GM19463 (cell line): Measurements from ENCODE around the gene SEMA3A.
"Not testable (repeated sequence)": the region's sequence is repeated elsewhere in the genome, so short reads cannot be mapped to it uniquely, and the experiment has no call there.

Experiments
- ATAC-seq: cut with Tn5 transposase; IDR thresholded peaks from one replicate; pipeline ENCODE4 v1.9.1; 2021; ENCODE audit warnings: mild to moderate bottlenecking, moderate library complexity; ENCODE audit not compliant: unreplicated experiment

SEMA3A gene

GRCh38 chr7:84194484-84195271 lies at the start of gene SEMA3A:
Gene SEMA3A, minus strand, starts transcription at chr7:84194789. Its CDS starts 203 bp downstream, at chr7:84194586.
- peak; percentile 43 for ATAC-seq

DNA sequence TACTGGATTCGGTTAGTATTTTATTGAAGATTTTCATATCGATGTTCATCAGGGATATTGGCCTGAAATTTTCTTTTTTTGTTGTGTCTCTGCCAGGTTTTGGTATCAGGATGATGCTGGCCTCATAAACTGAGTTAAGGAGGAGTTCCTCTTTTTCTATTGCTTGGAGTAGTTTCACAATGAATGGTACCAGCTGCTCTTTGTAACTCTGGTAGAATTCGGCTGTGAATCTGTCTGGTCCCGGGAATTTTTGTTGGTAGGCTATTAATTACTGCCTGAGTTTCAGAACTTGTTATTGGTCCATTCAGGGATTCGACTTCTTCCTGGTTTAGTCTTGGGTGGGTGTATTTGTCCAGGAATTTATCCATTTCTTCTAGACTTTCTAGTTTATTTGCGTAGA lies 48.4 kb upstream of the SEMA3A start:
- not testable (repeated sequence) for ATAC-seq

DNA sequence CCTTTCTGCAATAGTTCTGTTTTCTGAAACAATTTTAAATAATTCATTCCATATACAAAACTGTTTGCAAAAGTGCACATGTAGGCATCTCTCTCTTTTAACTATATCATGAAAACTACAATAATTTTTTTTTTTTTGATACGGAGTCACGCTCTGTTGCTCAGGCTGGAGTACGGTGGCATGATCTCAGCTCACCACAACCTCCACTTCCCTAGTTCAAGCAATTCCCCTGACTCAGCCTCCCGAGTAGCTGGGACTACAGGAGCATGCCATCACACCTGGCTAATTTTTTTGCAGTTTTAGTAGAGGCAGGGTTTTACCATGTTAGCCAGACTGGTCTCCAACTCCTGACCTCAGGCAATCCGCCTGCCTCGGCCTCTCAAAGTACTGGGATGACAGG lies 44.0 kb upstream of the SEMA3A start:
- ATAC-seq = no peak

DNA sequence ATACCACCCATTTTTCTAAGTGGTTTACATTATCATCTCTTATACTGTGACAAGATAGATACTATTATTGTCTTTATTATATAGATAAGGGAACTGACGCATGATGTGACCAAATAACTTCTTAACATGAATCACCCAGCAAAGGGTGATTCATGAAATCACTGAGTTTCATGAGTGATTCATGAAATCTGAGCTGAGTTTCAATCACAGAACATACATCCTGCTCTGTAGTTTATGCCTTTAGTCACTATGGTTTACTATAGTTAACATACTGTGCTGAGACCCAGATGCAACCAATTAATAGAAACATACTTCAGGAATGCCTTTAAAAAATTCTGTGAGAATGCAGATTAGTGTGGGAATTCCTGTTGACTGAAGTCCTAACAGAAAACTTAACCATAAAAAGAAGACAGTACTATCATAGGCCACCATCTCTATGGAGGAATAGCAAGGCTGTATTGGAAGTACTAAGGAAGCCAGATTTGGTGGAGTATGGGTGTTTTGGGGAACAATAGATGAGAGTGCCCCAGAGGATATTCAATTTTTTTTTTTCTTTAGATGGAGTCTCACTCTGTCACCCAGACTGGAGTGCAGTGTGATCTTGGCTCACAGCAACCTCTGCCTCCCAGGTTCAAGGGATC lies 43.1 kb upstream of the SEMA3A start:
- peak; percentile 55 for ATAC-seq

DNA sequence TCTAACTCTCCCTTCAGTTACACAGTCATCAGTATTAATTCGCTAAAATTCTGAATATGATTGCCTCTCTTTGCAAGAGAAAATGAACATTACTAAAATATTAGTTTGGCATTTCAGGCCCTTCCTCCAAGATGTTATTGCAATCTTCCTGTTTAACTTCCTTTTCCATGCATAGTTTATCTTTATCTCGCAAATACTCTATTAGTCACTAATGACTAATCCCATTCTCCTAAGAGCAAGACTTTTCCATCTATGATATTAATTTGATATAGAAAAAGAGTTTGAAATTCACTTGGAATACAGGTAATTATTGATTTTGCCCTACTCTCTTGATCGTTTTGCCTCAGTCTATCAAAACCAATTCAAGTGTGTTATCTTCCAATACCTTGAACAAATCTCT lies 41.8 kb upstream of the SEMA3A start:
- ATAC-seq = no peak

DNA sequence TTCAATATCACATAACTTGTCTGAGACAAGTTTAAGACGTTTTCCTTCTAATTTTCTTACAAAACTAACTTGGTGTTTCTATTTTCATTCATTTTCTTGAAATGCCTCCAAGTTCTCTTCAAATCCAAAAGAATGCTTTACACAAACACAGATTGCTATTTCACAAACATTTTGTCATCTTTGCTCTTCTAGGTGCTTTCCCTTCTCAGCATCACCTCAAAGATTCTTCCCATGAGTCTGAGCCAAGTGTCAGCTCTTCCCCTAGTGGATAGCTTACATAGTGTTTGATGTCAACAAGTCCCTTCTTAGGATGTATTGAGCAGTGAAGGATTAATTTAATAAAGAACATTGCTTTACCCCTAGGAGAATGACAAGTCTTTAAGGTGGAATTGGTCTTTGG lies 38.1 kb upstream of the SEMA3A start:
- ATAC-seq = no peak

DNA sequence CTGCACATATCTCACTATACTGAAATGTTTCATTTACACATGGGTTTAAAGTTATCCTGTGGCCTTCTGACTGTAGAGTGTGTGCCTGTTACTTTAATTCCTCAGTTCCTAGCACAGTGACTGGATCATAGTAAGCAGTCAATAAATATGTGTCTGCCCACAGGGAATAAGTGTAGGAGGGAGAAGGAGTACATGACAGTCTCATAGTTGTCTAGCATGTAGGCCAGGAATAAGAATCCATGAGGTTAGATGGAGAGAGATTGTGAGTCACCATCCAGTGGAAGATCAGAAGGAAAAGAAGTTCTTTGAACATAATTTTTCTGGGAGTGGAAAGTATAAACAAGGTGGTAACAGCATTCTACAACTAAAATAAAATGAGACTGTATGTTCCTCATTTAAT lies 36.6 kb upstream of the SEMA3A start:
- no peak for ATAC-seq

- no peak for ATAC-seq
These were observed 35.9 kb upstream of the SEMA3A start for GRCh38 chr7:84230491-84230890.

DNA sequence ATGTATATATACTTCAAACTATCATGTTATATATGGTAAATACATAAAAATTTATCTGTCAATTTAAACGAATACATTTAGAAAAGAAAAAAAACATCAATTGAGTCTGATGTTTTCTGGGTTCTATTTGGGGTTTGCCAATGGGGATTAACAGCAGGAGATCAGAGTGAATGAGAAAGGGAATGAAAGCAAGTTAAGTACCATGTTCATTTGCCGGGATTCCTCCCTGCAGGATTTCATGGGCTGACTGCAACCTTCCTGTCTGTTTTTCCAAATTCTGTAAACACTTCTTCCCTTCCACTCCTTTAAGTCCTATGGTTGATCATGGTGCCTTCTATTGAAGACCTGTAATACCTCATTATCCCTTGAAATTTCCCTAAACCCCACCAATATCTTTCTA lies 33.9 kb upstream of the SEMA3A start:
- ATAC-seq = no peak

- no peak for ATAC-seq
These were observed 32.2 kb upstream of the SEMA3A start for GRCh38 chr7:84226759-84227158.

DNA sequence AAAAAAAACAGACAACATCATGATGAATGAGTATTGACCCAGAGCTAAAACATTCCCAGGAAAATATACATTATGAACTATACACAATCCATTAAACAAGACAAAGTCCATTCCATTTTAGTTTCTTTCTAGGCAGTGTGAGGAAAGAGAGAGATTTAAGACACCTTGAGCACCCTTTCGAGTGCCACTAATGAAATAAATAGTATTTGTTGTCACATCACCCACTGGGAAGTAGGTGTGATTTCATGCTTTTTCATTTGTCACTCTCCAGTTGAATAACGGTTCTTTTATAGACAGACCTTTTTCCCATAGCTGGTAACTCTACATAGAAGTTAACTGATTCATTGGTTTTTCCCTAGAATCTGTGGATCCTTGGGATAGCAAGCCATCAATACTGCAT lies 29.9 kb upstream of the SEMA3A start:
- ATAC-seq = no peak

- no peak for ATAC-seq
These were observed 24.7 kb upstream of the SEMA3A start for GRCh38 chr7:84219310-84219709.

DNA sequence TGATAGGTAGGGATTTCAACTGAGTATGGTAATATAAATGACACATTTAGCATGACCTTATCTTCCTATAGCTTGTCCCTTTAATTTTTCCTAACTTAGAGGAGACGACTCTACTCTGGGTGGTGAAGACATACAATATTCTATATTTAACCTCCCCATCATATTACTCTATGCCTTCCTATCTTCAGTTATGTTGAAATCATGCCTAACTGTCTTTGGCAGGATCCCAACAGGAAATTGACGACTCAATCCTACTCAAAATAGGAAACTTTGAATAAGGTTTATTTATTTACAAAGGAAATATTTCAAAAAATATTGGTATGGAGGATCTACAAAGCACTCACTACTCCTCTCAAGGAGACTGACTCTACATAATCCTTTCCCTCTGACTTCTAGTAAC lies 24.1 kb upstream of the SEMA3A start:
- ATAC-seq = no peak

GRCh38 chr7:84216472-84216871 lies 21.9 kb upstream of the SEMA3A start:
- ATAC-seq = no peak

- ATAC-seq = not testable (repeated sequence)
These were observed 20.2 kb upstream of the SEMA3A start for GRCh38 chr7:84214757-84215156.

- no peak for ATAC-seq
These were observed 15.7 kb upstream of the SEMA3A start for GRCh38 chr7:84210301-84210700.

- ATAC-seq = no peak
These were observed 14.4 kb upstream of the SEMA3A start for GRCh38 chr7:84209006-84209405.

DNA sequence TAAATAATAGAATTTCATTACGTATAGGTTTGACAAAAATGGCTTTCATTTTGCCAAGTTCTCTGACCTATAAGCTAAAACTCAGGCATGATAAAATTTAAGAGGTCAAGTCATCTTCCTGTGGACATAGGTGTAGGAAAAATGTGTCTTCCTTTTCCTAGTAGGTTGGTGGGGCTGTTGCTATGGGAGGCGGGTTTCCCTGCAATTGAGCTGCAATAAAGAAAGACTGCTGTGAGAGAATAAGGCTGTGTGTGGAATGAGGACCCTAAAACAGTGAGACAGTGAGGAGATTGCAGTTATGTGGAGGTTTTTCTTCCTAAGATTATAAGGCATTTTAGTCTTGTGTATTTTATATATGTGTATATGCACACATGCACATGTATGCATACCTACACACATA lies 13.0 kb upstream of the SEMA3A start:
- ATAC-seq = no peak

GRCh38 chr7:84207025-84207424 lies 12.4 kb upstream of the SEMA3A start:
- no peak for ATAC-seq

DNA sequence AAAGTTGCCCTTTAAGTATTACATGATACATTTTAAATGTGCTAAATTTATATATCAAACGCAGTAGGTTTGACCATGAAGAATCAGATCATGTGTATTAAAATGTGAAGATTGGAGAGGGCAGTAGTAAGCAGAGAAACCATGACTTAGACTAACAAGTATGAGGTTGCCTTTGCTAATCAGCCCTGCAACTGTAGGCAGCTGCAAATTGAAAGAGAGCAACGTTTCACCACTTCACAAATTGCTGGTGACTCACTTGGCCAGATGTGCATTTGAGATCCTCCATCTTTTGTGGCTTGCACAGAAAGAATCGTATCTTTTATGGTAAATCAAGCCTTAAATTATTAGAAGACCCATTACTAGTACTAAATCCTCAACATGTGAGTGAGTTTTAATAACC lies 10.1 kb upstream of the SEMA3A start:
- no peak for ATAC-seq

DNA sequence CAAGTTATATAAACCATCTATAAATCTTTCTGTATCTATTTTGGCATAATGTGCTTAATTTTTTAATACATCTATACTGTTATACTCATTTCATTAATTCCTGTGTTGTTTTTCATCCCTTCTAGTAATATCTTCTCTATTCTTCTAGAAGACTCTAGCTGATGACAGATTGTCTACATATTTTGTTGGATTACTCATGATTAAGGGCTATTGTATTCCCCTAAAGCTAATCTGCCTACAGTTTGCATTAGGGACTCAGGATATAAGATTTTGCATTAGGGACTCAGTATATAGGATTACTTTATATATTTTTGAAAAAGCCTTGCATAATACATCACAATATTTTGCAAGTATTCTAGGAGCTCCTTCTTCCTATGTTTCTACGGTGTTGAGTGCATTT lies 8.3 kb upstream of the SEMA3A start:
- no peak for ATAC-seq

DNA sequence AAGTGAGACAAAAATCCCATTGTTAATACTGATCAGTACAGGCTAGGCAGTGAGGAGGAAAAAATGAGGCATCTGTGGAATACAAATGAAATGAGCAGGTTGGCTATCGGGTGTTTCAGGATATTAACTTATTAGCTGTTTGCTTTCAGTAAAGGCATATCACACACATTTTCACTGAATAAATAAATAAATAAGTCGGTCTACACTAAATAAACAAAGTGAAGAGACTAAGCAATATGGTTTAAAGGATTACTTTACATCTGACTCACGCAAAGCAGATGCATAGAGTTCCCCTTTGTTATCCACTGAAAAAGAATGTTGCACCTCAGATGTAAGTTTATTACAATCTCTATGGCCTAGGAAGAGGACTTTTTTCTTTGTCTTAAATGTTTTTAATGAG lies 6.3 kb upstream of the SEMA3A start:
- no peak for ATAC-seq

- no peak for ATAC-seq
These were observed 4.6 kb upstream of the SEMA3A start for GRCh38 chr7:84199216-84199615.
